GM18507 (cell line): ENCODE results near the gene AGXT.

ENCODE experiments used
- DNase-seq: peaks from one replicate; pipeline ENCODE4 v3.0.0; 2011; ENCODE audit warnings: low read depth; ENCODE audit not compliant: insufficient read length; ENCODE audit errors: extremely low spot score
- FAIRE-seq: peaks from 2 replicates; lab custom pipeline; 2011; peaks lifted over from hg19 to GRCh38; lab: Jason Lieb, UNC

The AGXT gene

GRCh38 chr2:240906911-240907590, 38.4 kb downstream of the AGXT start:
- FAIRE-seq (no peak), DNase-seq (no peak)

GRCh38 chr2:240909216-240909974, 40.8 kb downstream of the AGXT start:
- DNase-seq (no peak), FAIRE-seq (no peak)

- no peak for DNase-seq
- FAIRE-seq: no peak
Observed at GRCh38 chr2:240911641-240912265, 43.1 kb downstream of the AGXT start.

GRCh38 chr2:240912878-240913809, 44.5 kb downstream of the AGXT start:
- DNase-seq (no peak), FAIRE-seq (no peak)

GRCh38 chr2:240913810-240914644, 45.4 kb downstream of the AGXT start:
- FAIRE-seq (peak; percentile 36), DNase-seq (peak; percentile 45)

GRCh38 chr2:240914645-240915525, 46.3 kb downstream of the AGXT start:
- FAIRE-seq: no peak
- no peak for DNase-seq

GRCh38 chr2:240915526-240916341, 47.1 kb downstream of the AGXT start:
- DNase-seq (no peak), FAIRE-seq (no peak)

- DNase-seq: no peak
- no peak for FAIRE-seq
Observed at GRCh38 chr2:240916571-240917008, 48.0 kb downstream of the AGXT start.

GRCh38 chr2:240917009-240917683, 48.5 kb downstream of the AGXT start:
- FAIRE-seq: no peak
- no peak for DNase-seq

- FAIRE-seq (no peak), DNase-seq (no peak)
Observed at GRCh38 chr2:240917684-240918257, 49.1 kb downstream of the AGXT start.

- FAIRE-seq (no peak), DNase-seq (no peak)
Observed at GRCh38 chr2:240918258-240919091, 49.9 kb downstream of the AGXT start.

GRCh38 chr2:240919161-240919781, 50.6 kb downstream of the AGXT start:
- no peak for FAIRE-seq
- no peak for DNase-seq

- FAIRE-seq: no peak
- no peak for DNase-seq
Observed at GRCh38 chr2:240919786-240920782, 51.5 kb downstream of the AGXT start.

GRCh38 chr2:240920783-240921231, 52.2 kb downstream of the AGXT start:
- no peak for FAIRE-seq

More at GRCh38 chr2:240920783-240921231, 52.2 kb downstream of the AGXT start:
- no peak for DNase-seq
